Mesothelial cell of epicardium (in vitro differentiated cells): ENCODE measurements around the gene RAD9A. TPM values are rescaled to one million over a fixed set of nuclear protein-coding genes. Genes with fewer than 3 reads are reported as not detected.
A peak's percentile ranks its signal among the peaks of the same experiment; 100 is the strongest.

Experiments
- DNase-seq, 2 experiments: peaks; one replicate each; pipeline ENCODE4 v3.0.0; 2021; ENCODE audit warnings: low spot score in 2 of 2; ENCODE audit not compliant: unreplicated experiment in 2 of 2
- H3K27ac Mint-ChIP-seq: 2 replicates; pipeline ENCODE4 v1.8.0; 2021; ENCODE audit warnings: mixed read lengths
- H3K27me3 Mint-ChIP-seq: 2 replicates; pipeline ENCODE4 v1.8.0; 2021; ENCODE audit warnings: low read depth, mixed read lengths
- H3K36me3 Mint-ChIP-seq: 2 replicates; pipeline ENCODE4 v1.8.0; 2021; ENCODE audit warnings: mixed read lengths
- H3K4me1 Mint-ChIP-seq: 2 replicates; pipeline ENCODE4 v1.8.0; 2021; ENCODE audit warnings: mixed read lengths
- H3K4me3 Mint-ChIP-seq: 2 replicates; pipeline ENCODE4 v1.8.0; 2021; ENCODE audit warnings: mild to moderate bottlenecking, moderate library complexity, mixed read lengths
- H3K9me3 Mint-ChIP-seq: 2 replicates; pipeline ENCODE4 v1.8.0; 2021; ENCODE audit warnings: mixed read lengths
- total RNA-seq: library from RNA; stranded (reverse); gene quantifications from 3 replicates; pipeline ENCODE4 v1.2.1, GENCODE V29; 2021
- TF ChIP-seq, protein P1 (sequence below): fragments of 200-600 bp; sonication (generic); IDR thresholded peaks from one replicate; pipeline ENCODE4 v1.5.0; 2021; ENCODE audit warnings: antibody characterized with exemption; ENCODE audit not compliant: unreplicated experiment

The RAD9A gene
- total RNA-seq, 1 donor from 2014 or later: 44.7 TPM

DNA sequence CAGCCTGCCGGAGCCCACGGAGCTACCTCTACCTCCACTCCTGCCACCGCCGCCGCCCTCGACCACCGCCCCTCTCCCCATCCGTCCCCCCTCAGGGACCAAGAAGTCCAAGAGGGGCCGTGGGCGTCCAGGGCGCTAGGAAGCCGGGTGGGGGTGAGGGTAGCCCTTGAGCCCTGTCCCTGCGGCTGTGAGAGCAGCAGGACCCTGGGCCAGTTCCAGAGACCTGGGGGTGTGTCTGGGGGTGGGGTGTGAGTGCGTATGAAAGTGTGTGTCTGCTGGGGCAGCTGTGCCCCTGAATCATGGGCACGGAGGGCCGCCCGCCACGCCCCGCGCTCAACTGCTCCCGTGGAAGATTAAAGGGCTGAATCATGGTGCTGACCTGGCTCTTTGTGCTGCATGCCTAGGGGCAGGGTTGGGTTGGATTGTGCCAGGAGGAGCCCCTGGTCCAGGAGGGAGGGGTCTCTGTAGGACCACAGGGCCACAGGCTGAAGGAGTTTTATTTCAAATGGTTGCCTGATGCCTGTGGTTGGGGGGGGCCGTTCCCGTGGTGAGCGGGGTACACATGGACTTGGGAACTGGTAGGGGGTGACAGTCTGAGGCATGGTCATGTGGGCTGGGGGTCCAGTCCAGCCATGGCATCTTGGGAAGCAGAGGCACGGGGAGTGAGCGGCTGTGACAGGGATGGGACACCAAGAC, 43.4 kb downstream of the RAD9A start:
- H3K27me3 Mint-ChIP-seq: no peaks in the 10 kb centered on the region
- H3K27ac Mint-ChIP-seq: no peak overlapping the region
- H3K4me1 Mint-ChIP-seq: peaks cover 3% of the 10 kb centered on the region
- H3K4me3 Mint-ChIP-seq: no peak overlapping the region
- TF ChIP-seq, protein P1, sequence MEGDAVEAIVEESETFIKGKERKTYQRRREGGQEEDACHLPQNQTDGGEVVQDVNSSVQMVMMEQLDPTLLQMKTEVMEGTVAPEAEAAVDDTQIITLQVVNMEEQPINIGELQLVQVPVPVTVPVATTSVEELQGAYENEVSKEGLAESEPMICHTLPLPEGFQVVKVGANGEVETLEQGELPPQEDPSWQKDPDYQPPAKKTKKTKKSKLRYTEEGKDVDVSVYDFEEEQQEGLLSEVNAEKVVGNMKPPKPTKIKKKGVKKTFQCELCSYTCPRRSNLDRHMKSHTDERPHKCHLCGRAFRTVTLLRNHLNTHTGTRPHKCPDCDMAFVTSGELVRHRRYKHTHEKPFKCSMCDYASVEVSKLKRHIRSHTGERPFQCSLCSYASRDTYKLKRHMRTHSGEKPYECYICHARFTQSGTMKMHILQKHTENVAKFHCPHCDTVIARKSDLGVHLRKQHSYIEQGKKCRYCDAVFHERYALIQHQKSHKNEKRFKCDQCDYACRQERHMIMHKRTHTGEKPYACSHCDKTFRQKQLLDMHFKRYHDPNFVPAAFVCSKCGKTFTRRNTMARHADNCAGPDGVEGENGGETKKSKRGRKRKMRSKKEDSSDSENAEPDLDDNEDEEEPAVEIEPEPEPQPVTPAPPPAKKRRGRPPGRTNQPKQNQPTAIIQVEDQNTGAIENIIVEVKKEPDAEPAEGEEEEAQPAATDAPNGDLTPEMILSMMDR: no peak
- H3K36me3 Mint-ChIP-seq: peaks cover 12% of the 10 kb centered on the region
- no peaks in the 10 kb centered on the region for H3K9me3 Mint-ChIP-seq
- DNase-seq: no peak

DNA sequence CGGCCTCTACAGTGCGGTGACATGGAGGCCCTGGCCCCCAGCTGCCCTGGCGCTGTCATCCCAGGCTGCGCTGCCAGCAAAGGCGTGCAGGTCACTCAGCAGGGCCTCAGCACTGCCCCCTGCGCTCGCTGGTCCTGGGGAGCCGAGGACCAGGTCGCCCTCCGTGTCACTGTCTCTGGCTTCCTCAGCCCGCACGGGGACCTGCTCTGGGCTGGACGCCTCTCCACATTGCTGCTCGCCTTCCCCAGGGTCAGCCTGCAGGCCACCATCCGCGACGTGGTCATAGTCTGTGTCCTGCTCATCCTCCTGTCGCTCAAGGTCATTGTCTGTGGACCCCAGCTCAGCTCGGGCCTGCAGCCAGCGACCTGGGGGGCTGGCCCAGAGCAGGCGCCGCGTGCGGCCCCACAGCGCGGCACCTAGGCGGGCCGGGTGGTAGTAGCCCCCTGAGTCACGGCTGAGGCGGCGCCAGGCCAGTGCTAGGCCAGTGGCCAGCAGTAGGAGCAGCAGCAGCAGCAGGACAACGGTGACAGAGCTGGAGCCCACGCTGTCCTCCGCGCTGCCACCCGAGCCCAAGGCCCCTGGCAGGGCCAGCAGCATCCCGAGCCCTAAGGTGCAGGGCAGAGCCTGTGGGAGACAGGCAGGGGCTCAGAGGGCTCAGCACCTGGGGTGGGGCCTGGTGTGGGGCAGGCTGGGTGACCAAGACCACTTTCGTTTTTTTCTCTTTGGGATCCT, 44.1 kb downstream of the RAD9A start:
- Mint-ChIP-seq H3K27me3 (no peaks in the 10 kb centered on the region), H3K27ac (no peak overlapping the region), H3K36me3 (peaks cover 10% of the 10 kb centered on the region), H3K4me3 (no peak overlapping the region), H3K9me3 (no peaks in the 10 kb centered on the region), H3K4me1 (peaks cover 3% of the 10 kb centered on the region)
- no peak for DNase-seq
- TF ChIP-seq, protein P1: no peak

DNA sequence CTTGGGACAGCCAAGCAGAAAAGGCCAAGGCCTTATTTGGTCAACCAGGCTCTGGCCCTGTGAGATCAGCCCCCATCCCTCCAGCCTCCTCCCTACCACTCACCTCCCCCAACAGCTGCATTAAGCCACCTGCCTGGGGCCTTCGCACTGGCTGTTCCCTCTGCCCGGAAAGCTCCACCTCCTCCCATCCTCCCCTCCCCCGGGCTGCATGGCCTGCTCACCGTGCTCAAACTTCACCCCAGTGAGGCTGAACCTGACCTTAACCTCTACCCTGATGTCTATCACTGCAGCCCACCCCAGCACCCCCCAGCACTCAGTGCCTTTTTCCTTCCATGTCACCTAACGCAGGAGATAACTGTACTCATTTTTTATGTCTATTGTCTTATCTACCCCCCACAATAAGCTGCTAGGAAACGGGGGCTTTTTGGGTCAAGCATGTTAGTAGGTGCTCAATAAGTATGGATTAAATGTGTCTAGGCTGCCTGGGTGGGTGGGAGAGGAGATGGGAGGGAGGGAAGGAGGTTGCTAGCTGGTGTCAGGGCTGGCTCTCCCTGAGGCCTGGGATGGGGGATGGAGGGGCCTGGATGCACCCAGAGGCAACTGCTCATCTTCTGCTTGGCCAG, 44.8 kb downstream of the RAD9A start:
- TF ChIP-seq, protein P1: no peak
- Mint-ChIP-seq H3K4me3 (no peak overlapping the region), H3K9me3 (no peaks in the 10 kb centered on the region), H3K36me3 (peaks cover 10% of the 10 kb centered on the region), H3K27me3 (no peaks in the 10 kb centered on the region), H3K27ac (peak overlapping the region; percentile 21), H3K4me1 (peaks cover 3% of the 10 kb centered on the region)
- DNase-seq: no peak

DNA sequence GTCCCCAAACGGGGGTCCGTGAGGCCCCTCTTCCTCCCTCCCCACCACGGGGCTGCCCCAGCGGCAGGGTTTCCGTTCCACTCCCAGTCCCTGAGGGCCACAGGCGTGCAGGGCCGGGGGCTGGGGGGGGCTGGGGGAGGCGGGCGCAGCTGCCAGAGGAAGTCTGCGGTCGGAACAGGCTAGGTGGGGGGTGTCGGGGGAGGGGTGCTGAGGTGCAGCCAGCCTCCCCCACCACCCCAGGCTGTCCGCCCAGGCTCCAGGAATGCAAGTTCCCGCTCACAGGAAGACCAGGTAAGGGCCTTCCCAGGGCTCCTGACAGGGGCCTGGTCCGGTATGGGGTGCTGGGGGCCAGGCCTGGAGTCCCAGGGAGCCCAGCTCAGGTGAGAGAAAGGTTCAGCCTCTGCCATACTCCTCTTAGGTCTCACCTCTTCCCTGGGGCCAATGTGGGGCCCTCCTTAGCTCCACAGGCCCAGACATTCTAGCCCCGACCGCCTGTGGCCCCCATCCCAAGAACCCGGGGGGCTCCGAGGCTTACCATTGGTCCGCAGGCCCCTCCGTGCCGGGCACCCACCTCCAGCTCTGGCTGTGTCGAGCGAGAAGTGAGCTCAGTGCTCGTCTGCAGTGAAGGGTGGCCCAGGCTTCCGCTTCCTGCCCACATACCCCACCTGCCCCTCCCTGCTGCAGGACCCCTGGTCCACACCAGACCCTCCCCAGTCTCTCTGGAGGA, 45.5 kb downstream of the RAD9A start, which contains the start of gene PTPRCAP:
TSS of gene PTPRCAP (minus strand) at position 601 of the 727 bp plus-strand sequence. CDS start at position 538, 63 bp downstream.
- TF ChIP-seq, protein P1: no peak
- peak within 1 kb of the TSS; percentile 34 for H3K27ac Mint-ChIP-seq
- H3K36me3 Mint-ChIP-seq: peaks cover 3% of the 10 kb centered on the region
- no peak for DNase-seq
- H3K4me3 Mint-ChIP-seq: no peak within 1 kb of the TSS
- H3K27me3 Mint-ChIP-seq: no peaks in the 10 kb centered on the region
- peaks cover 3% of the 10 kb centered on the region for H3K4me1 Mint-ChIP-seq
- no peaks in the 10 kb centered on the region for H3K9me3 Mint-ChIP-seq

DNA sequence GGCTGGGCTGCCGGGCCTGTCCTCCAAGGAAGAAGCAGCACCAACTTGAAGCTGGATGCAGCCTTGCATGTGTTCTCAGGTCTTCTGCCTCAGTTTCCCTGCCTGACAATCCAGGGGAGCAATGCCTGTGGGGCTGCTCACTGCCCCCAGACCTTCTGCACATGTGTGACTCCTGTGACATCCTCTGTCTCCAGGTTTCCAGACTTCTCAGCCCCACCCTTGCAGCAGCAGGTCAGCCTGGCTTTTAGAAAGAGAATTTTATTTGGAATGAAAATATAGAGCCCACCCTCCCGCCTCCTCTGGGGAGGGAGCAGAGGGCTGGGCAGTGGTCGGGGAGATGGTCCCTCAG, 46.0 kb downstream of the RAD9A start:
- TF ChIP-seq, protein P1: no peak
- no peak for DNase-seq
- H3K27me3 Mint-ChIP-seq: no peaks in the 10 kb centered on the region
- H3K9me3 Mint-ChIP-seq: no peaks in the 10 kb centered on the region
- peak overlapping the region; percentile 34 for H3K27ac Mint-ChIP-seq
- H3K4me3 Mint-ChIP-seq: no peak overlapping the region
- peaks cover 8% of the 10 kb centered on the region for H3K4me1 Mint-ChIP-seq
- H3K36me3 Mint-ChIP-seq: peaks cover 2% of the 10 kb centered on the region
